GM12892 (cell line): ENCODE results near the gene KCNH5.

Source experiments
- DNase-seq: peaks from one replicate; pipeline ENCODE4 v3.0.0; 2011; ENCODE audit not compliant: insufficient read length
- FAIRE-seq: peaks from 2 replicates; lab custom pipeline; 2011; peaks lifted over from hg19 to GRCh38; lab: Jason Lieb, UNC
- POLR2A ChIP-seq: IDR thresholded peaks from 2 replicates; pipeline ENCODE4 v1.6.1; 2011; ENCODE audit warnings: low read depth, low read length, control low read depth
- POLR2AphosphoS5 ChIP-seq: IDR thresholded peaks from 2 replicates; pipeline ENCODE4 v1.6.1; 2011; ENCODE audit warnings: low read depth, low read length, control low read depth
- TAF1 ChIP-seq: IDR thresholded peaks from 2 replicates; pipeline ENCODE4 v1.6.1; 2011; ENCODE audit warnings: low read depth, mild to moderate bottlenecking, control low read depth, low read length, borderline replicate concordance

Gene KCNH5

GRCh38 chr14:62689733-62690132 lies 355.5 kb downstream of the KCNH5 start:
- FAIRE-seq, result no peak
- DNase-seq, result no peak
- no peak for TF ChIP-seq POLR2A
- no peak for TF ChIP-seq POLR2AphosphoS5
- no peak for TF ChIP-seq TAF1

GRCh38 chr14:62687818-62688217 lies 357.4 kb downstream of the KCNH5 start:
- FAIRE-seq, result no peak
- no peak for DNase-seq
- TF ChIP-seq TAF1, result no peak
- TF ChIP-seq POLR2A, result no peak
- TF ChIP-seq POLR2AphosphoS5, result no peak

- TF ChIP-seq POLR2A (no peak), POLR2AphosphoS5 (no peak), TAF1 (no peak)
- FAIRE-seq (no peak), DNase-seq (no peak)
Measured at GRCh38 chr14:62684376-62684775, 360.9 kb downstream of the KCNH5 start.

- no peak for FAIRE-seq
- TF ChIP-seq TAF1 (no peak), POLR2AphosphoS5 (no peak)
- DNase-seq, result no peak
Measured at GRCh38 chr14:62682208-62682607, 363.1 kb downstream of the KCNH5 start.

- no peak for FAIRE-seq
- TF ChIP-seq POLR2AphosphoS5 (no peak), POLR2A (no peak), TAF1 (no peak)
- DNase-seq, result no peak
Measured at GRCh38 chr14:62674563-62675237, 370.6 kb downstream of the KCNH5 start.

GRCh38 chr14:62673014-62673755 lies 372.1 kb downstream of the KCNH5 start:
- no peak for TF ChIP-seq POLR2AphosphoS5
- TF ChIP-seq POLR2A, result no peak
- TF ChIP-seq TAF1, result no peak
- DNase-seq, result no peak
- no peak for FAIRE-seq

GRCh38 chr14:62670526-62670925 lies 374.7 kb downstream of the KCNH5 start:
- DNase-seq, result no peak
- no peak for TF ChIP-seq TAF1
- TF ChIP-seq POLR2AphosphoS5, result no peak
- no peak for TF ChIP-seq POLR2A
- no peak for FAIRE-seq

- TF ChIP-seq TAF1 (no peak), POLR2A (no peak), POLR2AphosphoS5 (no peak)
- FAIRE-seq, result no peak
- no peak for DNase-seq
Measured at GRCh38 chr14:62667421-62667914, 377.8 kb downstream of the KCNH5 start.

GRCh38 chr14:62665286-62665685 lies 380.0 kb downstream of the KCNH5 start:
- no peak for FAIRE-seq
- TF ChIP-seq POLR2AphosphoS5, result no peak
- TF ChIP-seq TAF1, result no peak
- no peak for TF ChIP-seq POLR2A
- DNase-seq, result no peak

- TF ChIP-seq POLR2AphosphoS5, result no peak
- no peak for TF ChIP-seq POLR2A
- no peak for TF ChIP-seq TAF1
- FAIRE-seq (no peak), DNase-seq (no peak)
Measured at GRCh38 chr14:62663456-62663821, 381.8 kb downstream of the KCNH5 start.

- DNase-seq (no peak), FAIRE-seq (no peak)
- TF ChIP-seq TAF1 (no peak), POLR2A (no peak), POLR2AphosphoS5 (no peak)
Measured at GRCh38 chr14:62662811-62663455, 382.3 kb downstream of the KCNH5 start.

GRCh38 chr14:62661818-62662217 lies 383.4 kb downstream of the KCNH5 start:
- no peak for TF ChIP-seq POLR2AphosphoS5
- no peak for TF ChIP-seq TAF1
- TF ChIP-seq POLR2A, result no peak
- DNase-seq, result no peak
- FAIRE-seq, result no peak
